Measurements from ENCODE around the gene DMAP1. TPM values are rescaled to one million over a fixed set of nuclear protein-coding genes. Genes with fewer than 3 reads are reported as not detected.
"Not testable (repeated sequence)": the region's sequence is repeated elsewhere in the genome, so short reads cannot be mapped to it uniquely, and the experiment has no call there.

DMAP1 gene
- total and polyA plus RNA-seq, 2 experiments from 2014 or later = 28.8 to 61.8 TPM

DNA sequence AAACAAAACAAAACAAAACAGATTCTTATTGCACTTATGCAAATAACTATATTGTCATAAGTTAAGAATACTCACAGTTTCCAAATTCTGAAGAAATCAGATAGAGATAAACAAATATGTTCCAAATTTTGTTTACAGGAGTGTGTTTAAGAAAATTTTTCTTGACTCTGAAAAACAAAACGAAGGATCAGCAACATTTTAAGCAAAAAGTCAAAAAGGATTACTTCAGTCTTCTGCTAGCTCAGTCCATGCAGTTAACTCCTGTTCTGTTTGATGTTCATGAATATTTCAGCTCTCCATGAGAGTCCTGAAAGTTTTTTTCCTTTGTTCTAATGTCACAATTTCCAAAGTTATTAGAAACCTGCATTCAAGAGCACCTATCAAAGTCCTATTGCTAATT lies 38.6 kb upstream of the DMAP1 start:
- H3K4me3 ChIP-seq = no peak overlapping the region
- no peak overlapping the region for H3K4me2 ChIP-seq
- no peak for DNase-seq (ENCODE audit: low spot score)
- no peaks in the 10 kb centered on the region for H3K79me2 ChIP-seq
- no peaks in the 10 kb centered on the region for H3K9me2 ChIP-seq (replicated peaks; ENCODE audit: insufficient read depth)
- H3K4me1 ChIP-seq (ENCODE audit: insufficient read depth) = no peaks in the 10 kb centered on the region
- WGBS (ENCODE audit: low lambda C conversion rate, missing lambda C conversion rate) = 74% methylated on average over 1 of the region's 1 CpG
- H4K20me1 ChIP-seq (ENCODE audit: insufficient read depth, poor library complexity, severe bottlenecking) = no peaks in the 10 kb centered on the region
- TF ChIP-seq, protein P1, sequence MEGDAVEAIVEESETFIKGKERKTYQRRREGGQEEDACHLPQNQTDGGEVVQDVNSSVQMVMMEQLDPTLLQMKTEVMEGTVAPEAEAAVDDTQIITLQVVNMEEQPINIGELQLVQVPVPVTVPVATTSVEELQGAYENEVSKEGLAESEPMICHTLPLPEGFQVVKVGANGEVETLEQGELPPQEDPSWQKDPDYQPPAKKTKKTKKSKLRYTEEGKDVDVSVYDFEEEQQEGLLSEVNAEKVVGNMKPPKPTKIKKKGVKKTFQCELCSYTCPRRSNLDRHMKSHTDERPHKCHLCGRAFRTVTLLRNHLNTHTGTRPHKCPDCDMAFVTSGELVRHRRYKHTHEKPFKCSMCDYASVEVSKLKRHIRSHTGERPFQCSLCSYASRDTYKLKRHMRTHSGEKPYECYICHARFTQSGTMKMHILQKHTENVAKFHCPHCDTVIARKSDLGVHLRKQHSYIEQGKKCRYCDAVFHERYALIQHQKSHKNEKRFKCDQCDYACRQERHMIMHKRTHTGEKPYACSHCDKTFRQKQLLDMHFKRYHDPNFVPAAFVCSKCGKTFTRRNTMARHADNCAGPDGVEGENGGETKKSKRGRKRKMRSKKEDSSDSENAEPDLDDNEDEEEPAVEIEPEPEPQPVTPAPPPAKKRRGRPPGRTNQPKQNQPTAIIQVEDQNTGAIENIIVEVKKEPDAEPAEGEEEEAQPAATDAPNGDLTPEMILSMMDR (IDR thresholded peaks at IDR 0.05; ENCODE audit: poor library complexity) = no peak
- no peak for TF ChIP-seq EZH2 (IDR thresholded peaks at IDR 0.05; ENCODE audit: borderline replicate concordance)
- no peak for TF ChIP-seq EZH2phosphoT487 (IDR thresholded peaks at IDR 0.05; ENCODE audit: low read depth, severe bottlenecking, unreplicated experiment)
- H3K27me3 ChIP-seq = no peaks in the 10 kb centered on the region
- no peaks in the 10 kb centered on the region for H3K36me3 ChIP-seq (replicated peaks; ENCODE audit: insufficient read depth, low read depth)
- H3K27ac ChIP-seq = no peak overlapping the region
- H3K9me3 ChIP-seq (ENCODE audit: low read depth) = no peaks in the 10 kb centered on the region
- H2AFZ ChIP-seq = no peak overlapping the region

DNA sequence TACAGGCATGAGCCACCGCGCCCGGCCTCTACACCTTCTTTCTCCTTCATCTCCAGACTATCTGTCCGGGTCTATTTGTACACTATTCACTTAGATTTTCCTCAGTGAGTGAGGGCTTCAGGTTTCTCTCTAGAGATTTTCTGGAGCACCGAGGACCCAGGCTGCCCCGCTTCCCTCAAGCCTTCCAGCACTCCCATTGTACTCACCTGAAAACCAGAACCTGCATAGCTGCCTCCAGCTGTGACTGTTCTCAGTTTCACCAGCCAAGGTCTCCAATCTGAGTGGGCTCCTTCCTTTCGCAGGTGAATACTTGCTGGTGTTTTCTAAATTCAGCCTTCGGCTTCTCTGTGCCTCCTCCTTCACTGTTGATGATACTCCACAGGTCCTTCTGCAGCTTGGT lies 12.9 kb upstream of the DMAP1 start:
- H3K36me3 ChIP-seq (replicated peaks; ENCODE audit: insufficient read depth, low read depth) = no peaks in the 10 kb centered on the region
- H3K4me1 ChIP-seq (ENCODE audit: insufficient read depth) = no peaks in the 10 kb centered on the region
- H3K79me2 ChIP-seq = no peaks in the 10 kb centered on the region
- no peaks in the 10 kb centered on the region for H3K9me2 ChIP-seq (replicated peaks; ENCODE audit: insufficient read depth)
- no peaks in the 10 kb centered on the region for H3K27me3 ChIP-seq
- no peak overlapping the region for H3K4me3 ChIP-seq
- TF ChIP-seq EZH2 (IDR thresholded peaks at IDR 0.05; ENCODE audit: borderline replicate concordance) (no peak), EZH2phosphoT487 (IDR thresholded peaks at IDR 0.05; ENCODE audit: low read depth, severe bottlenecking, unreplicated experiment) (no peak)
- TF ChIP-seq, protein P1 (IDR thresholded peaks at IDR 0.05; ENCODE audit: poor library complexity) = no peak
- no peak overlapping the region for H2AFZ ChIP-seq
- H3K9me3 ChIP-seq (ENCODE audit: low read depth) = no peaks in the 10 kb centered on the region
- no peak for DNase-seq (ENCODE audit: low spot score)
- no peaks in the 10 kb centered on the region for H4K20me1 ChIP-seq (ENCODE audit: insufficient read depth, poor library complexity, severe bottlenecking)
- H3K4me2 ChIP-seq = no peak overlapping the region
- 90% methylated on average over 8 of the region's 8 CpGs for whole genome bisulfite sequencing (ENCODE audit: low lambda C conversion rate, missing lambda C conversion rate)
- no peak overlapping the region for H3K27ac ChIP-seq

DNA sequence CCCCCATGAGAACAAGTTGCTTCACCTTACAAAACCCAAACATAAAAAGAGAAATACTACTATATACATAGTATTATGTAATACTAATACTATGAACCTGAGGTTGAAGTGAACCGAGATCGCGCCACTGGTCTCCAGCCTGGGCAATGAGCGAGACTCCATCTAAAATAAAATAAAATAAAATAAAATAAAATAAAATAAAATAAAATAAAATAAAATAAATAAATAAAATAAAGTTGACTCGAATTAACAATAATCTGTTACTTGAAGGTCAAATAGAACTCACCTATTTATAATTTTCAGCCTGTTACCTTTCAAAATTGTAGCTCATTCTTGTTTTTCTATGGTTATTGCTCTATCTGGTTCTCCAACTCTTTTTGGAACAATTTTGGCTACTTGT lies 6.7 kb upstream of the DMAP1 start:
- not testable (repeated sequence) for H3K9me2 ChIP-seq (replicated peaks; ENCODE audit: insufficient read depth); H3K79me2 ChIP-seq; H3K4me2 ChIP-seq; H3K9me3 ChIP-seq (ENCODE audit: low read depth); H2AFZ ChIP-seq; H3K4me3 ChIP-seq; H3K4me1 ChIP-seq (ENCODE audit: insufficient read depth); H3K36me3 ChIP-seq (replicated peaks; ENCODE audit: insufficient read depth, low read depth); H3K27me3 ChIP-seq; H4K20me1 ChIP-seq (ENCODE audit: insufficient read depth, poor library complexity, severe bottlenecking); DNase-seq (ENCODE audit: low spot score); H3K27ac ChIP-seq
- WGBS (ENCODE audit: low lambda C conversion rate, missing lambda C conversion rate) = 91% methylated on average over 5 of the region's 5 CpGs

DNA sequence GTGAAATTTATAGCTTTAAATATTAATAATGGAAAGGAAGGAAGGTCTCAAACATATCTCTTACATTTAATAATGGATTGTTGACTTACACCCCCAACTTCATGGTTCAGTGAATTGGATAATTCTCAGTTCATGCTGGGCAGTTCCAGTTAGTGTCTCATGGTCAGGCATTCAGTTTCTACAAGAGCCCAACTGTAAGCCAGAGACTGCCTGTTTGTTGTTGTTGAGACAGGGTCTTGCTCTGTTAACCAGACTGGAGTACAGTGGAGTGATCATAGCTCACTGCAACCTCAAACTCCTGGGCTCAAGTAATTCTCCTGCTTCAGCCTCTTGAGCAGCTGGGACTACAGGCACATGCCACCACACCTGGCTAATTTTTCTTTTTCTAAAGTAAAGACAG lies 5.0 kb upstream of the DMAP1 start:
- no peak overlapping the region for H3K4me3 ChIP-seq
- peaks cover 5% of the 10 kb centered on the region for H3K4me1 ChIP-seq (ENCODE audit: insufficient read depth)
- no peaks in the 10 kb centered on the region for H3K36me3 ChIP-seq (replicated peaks; ENCODE audit: insufficient read depth, low read depth)
- H3K9me2 ChIP-seq (replicated peaks; ENCODE audit: insufficient read depth) = no peaks in the 10 kb centered on the region
- no peak overlapping the region for H3K4me2 ChIP-seq
- no peaks in the 10 kb centered on the region for H3K27me3 ChIP-seq
- H4K20me1 ChIP-seq (ENCODE audit: insufficient read depth, poor library complexity, severe bottlenecking) = no peaks in the 10 kb centered on the region
- H2AFZ ChIP-seq = no peak overlapping the region
- H3K9me3 ChIP-seq (ENCODE audit: low read depth) = no peaks in the 10 kb centered on the region
- no peak for TF ChIP-seq EZH2 (IDR thresholded peaks at IDR 0.05; ENCODE audit: borderline replicate concordance)
- TF ChIP-seq EZH2phosphoT487 (IDR thresholded peaks at IDR 0.05; ENCODE audit: low read depth, severe bottlenecking, unreplicated experiment) = no peak
- TF ChIP-seq, protein P1 (IDR thresholded peaks at IDR 0.05; ENCODE audit: poor library complexity) = no peak
- DNase-seq (ENCODE audit: low spot score) = no peak
- no peak overlapping the region for H3K27ac ChIP-seq
- no peaks in the 10 kb centered on the region for H3K79me2 ChIP-seq
